Keratinocyte (primary cell): ENCODE measurements around the gene AARS2.
"Not testable (repeated sequence)": the region's sequence is repeated elsewhere in the genome, so short reads cannot be mapped to it uniquely, and the experiment has no call there.

Experiments used
- EZH2 ChIP-seq: IDR thresholded peaks from one replicate; pipeline ENCODE4 v1.6.1; 2012; ENCODE audit warnings: inconsistent platforms, mild to moderate bottlenecking, low read length, moderate library complexity
- TF ChIP-seq, protein P1 (sequence below), 3 experiments: IDR thresholded peaks in 1 of 3; conservative IDR thresholded peaks in 1 of 3; optimal IDR thresholded peaks in 1 of 3; 2 replicates in 2 of 3; 3 replicates in 1 of 3; pipeline versions ENCODE3 to v1.5.1; 2011; ENCODE audit warnings: low read length in 3 of 3, mild to moderate bottlenecking in 3 of 3, moderate library complexity in 2 of 3, control low read depth in 1 of 3, inconsistent platforms in 1 of 3; ENCODE audit not compliant: insufficient read depth in 2 of 3; ENCODE audit errors: extremely low read depth in 1 of 3

DNA sequence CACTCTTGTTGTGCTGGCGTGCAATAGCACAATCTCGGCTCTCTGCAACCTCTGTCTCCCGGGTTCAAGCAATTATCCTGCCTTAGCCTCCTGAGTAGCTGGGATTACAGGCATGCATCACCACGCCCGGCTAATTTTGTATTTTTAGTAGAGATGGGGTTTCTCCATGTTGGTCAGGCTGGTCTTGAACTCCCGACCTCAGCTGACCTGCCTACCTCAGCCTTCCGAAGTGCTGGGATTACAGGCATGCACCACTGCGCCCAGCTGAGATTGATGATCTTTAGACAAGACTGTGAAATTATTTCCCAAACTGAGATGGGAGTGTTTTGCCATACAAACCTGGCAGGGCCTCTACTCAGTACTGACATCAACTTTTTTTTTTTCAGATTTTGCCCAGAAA is 1.5 kb upstream of the AARS2 start:
- TF ChIP-seq, protein P1, sequence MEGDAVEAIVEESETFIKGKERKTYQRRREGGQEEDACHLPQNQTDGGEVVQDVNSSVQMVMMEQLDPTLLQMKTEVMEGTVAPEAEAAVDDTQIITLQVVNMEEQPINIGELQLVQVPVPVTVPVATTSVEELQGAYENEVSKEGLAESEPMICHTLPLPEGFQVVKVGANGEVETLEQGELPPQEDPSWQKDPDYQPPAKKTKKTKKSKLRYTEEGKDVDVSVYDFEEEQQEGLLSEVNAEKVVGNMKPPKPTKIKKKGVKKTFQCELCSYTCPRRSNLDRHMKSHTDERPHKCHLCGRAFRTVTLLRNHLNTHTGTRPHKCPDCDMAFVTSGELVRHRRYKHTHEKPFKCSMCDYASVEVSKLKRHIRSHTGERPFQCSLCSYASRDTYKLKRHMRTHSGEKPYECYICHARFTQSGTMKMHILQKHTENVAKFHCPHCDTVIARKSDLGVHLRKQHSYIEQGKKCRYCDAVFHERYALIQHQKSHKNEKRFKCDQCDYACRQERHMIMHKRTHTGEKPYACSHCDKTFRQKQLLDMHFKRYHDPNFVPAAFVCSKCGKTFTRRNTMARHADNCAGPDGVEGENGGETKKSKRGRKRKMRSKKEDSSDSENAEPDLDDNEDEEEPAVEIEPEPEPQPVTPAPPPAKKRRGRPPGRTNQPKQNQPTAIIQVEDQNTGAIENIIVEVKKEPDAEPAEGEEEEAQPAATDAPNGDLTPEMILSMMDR (optimal IDR thresholded peaks at IDR 0.05 in 1 of 3, IDR thresholded peaks at IDR 0.05 in 1 of 3, conservative IDR thresholded peaks at IDR 0.05 in 1 of 3; ENCODE audit: extremely low read depth in 1 of 3, insufficient read depth in 2 of 3, low read length in 3 of 3) = not testable (repeated sequence)
- not testable (repeated sequence) for TF ChIP-seq EZH2
